IMR-90 (cell line): ENCODE data around the gene VPS25.

Source experiments
- TF ChIP-seq, protein P1 (sequence below): conservative IDR thresholded peaks from 2 replicates; pipeline ENCODE4 v1.5.1; 2012; ENCODE audit warnings: mild to moderate bottlenecking, low read depth, low read length, improper control_type of control experiment
- TF ChIP-seq, protein P2 (sequence below): fragments of 150-350 bp; IDR thresholded peaks from 2 replicates; pipeline ENCODE4 v1.6.1; 2016; ENCODE audit warnings: low read depth, mild to moderate bottlenecking, low read length, moderate library complexity, borderline replicate concordance

DNA sequence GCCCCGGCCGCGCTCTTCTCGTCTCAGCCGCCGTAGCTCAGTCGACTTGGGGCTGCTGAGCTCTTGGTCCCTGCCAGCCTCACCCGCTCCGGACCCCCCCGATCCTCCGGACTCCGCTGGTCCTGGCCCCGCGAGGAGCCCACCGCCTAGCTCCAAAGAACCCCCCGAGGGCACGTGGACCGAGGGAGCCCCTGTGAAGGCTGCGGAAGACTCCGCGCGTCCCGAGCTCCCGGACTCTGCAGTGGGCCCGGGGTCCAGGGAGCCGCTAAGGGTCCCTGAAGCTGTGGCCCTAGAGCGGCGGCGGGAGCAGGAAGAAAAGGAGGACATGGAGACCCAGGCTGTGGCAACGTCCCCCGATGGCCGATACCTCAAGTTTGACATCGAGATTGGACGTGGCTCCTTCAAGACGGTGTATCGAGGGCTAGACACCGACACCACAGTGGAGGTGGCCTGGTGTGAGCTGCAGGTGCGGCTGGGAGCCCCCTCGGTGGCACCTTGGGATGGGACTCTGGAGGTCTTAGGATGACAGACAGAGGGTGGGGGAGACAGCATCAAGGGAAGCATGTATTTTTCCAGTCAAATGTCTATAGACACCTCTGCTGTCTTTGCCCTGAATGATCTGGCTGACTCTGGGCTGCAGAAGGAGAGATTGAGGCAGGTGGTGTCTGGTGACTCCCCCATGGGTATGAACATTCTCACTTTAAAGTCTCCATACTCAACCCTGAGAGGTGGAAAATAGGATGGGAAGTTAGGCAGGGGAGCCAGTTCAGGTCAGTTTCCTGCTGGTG, 7.8 kb downstream of the VPS25 start:
- TF ChIP-seq, protein P1, sequence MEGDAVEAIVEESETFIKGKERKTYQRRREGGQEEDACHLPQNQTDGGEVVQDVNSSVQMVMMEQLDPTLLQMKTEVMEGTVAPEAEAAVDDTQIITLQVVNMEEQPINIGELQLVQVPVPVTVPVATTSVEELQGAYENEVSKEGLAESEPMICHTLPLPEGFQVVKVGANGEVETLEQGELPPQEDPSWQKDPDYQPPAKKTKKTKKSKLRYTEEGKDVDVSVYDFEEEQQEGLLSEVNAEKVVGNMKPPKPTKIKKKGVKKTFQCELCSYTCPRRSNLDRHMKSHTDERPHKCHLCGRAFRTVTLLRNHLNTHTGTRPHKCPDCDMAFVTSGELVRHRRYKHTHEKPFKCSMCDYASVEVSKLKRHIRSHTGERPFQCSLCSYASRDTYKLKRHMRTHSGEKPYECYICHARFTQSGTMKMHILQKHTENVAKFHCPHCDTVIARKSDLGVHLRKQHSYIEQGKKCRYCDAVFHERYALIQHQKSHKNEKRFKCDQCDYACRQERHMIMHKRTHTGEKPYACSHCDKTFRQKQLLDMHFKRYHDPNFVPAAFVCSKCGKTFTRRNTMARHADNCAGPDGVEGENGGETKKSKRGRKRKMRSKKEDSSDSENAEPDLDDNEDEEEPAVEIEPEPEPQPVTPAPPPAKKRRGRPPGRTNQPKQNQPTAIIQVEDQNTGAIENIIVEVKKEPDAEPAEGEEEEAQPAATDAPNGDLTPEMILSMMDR = no peak
- TF ChIP-seq, protein P2, sequence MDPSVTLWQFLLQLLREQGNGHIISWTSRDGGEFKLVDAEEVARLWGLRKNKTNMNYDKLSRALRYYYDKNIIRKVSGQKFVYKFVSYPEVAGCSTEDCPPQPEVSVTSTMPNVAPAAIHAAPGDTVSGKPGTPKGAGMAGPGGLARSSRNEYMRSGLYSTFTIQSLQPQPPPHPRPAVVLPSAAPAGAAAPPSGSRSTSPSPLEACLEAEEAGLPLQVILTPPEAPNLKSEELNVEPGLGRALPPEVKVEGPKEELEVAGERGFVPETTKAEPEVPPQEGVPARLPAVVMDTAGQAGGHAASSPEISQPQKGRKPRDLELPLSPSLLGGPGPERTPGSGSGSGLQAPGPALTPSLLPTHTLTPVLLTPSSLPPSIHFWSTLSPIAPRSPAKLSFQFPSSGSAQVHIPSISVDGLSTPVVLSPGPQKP = no peak
